Measurements from ENCODE around the gene ZNF74.

Gene ZNF74

GRCh38 chr22:20434264-20434751, 40.4 kb downstream of the ZNF74 start:
- no peak for DNase-seq

GRCh38 chr22:20434773-20435172, 40.8 kb downstream of the ZNF74 start:
- DNase-seq, result no peak

- no peak for DNase-seq
Observed at GRCh38 chr22:20435436-20436306, 41.7 kb downstream of the ZNF74 start.

GRCh38 chr22:20436307-20436767, 42.4 kb downstream of the ZNF74 start:
- no peak for DNase-seq

- DNase-seq, result no peak
Observed at GRCh38 chr22:20436768-20437612, 43.0 kb downstream of the ZNF74 start.

- no peak for DNase-seq
Observed at GRCh38 chr22:20437613-20438426, 43.9 kb downstream of the ZNF74 start, which contains the start of gene SCARF2. Gene SCARF2 (minus strand): TSS chr22:20437825. CDS start chr22:20437754, 71 bp downstream.

- no peak for DNase-seq
Observed at GRCh38 chr22:20438427-20438677, 44.4 kb downstream of the ZNF74 start.

GRCh38 chr22:20438678-20439492, 44.9 kb downstream of the ZNF74 start:
- no peak for DNase-seq

- DNase-seq, result no peak
Observed at GRCh38 chr22:20439556-20439927, 45.6 kb downstream of the ZNF74 start.

GRCh38 chr22:20439928-20440575, 46.1 kb downstream of the ZNF74 start:
- DNase-seq, result no peak

GRCh38 chr22:20440637-20441591, 47.0 kb downstream of the ZNF74 start:
- DNase-seq, result no peak

- DNase-seq, result no peak
Observed at GRCh38 chr22:20441631-20442484, 47.9 kb downstream of the ZNF74 start.

GRCh38 chr22:20442485-20443284, 48.7 kb downstream of the ZNF74 start:
- no peak for DNase-seq

GRCh38 chr22:20444325-20444724, 50.4 kb downstream of the ZNF74 start:
- no peak for DNase-seq

GRCh38 chr22:20446383-20446970, 52.5 kb downstream of the ZNF74 start:
- no peak for DNase-seq

- no peak for DNase-seq
Observed at GRCh38 chr22:20448630-20449029, 54.7 kb downstream of the ZNF74 start.

- DNase-seq, result no peak
Observed at GRCh38 chr22:20449819-20450550, 56.0 kb downstream of the ZNF74 start.
